K562 (cell line): Measurements from ENCODE around the gene FLRT1. TPM values are rescaled to one million over a fixed set of nuclear protein-coding genes. Genes with fewer than 3 reads are reported as not detected.

ENCODE experiments used
- ATAC-seq: fragments of 200-7000 bp; cut with Tn5 transposase; 3 replicates; pipeline ENCODE4 v1.9.1; 2020; ENCODE audit warnings: moderate library complexity
- BruUV-seq: library from RNA; stranded (reverse); fragments of 400-500 nt; replicated peaks from 2 replicates; lab custom pipeline; 2021; lab: Mats Ljungman, UMichigan
- CTCF ChIA-PET: fragments of 300-600 bp; formaldehyde crosslinking; extraction: SDS; loops from one replicate; lab custom pipeline; 2021; ENCODE audit warnings: low intra/inter-chr PET ratio; lab: Yijun Ruan, JAX
- POLR2A ChIA-PET: fragments of 300-600, 350-650 bp; sonication (Branson Sonifier 250); formaldehyde crosslinking; extraction: SDS; loops from one replicate; lab custom pipeline; 2021; ENCODE audit warnings: antibody characterized with exemption, inconsistent platforms; lab: Yijun Ruan, JAX
- DNase-seq, 4 experiments: peaks; one replicate each; pipeline versions ENCODE4 v3.0.0 to v3.0.0-alpha.2; 2011 to 2018; ENCODE audit warnings: low spot score in 3 of 4, mixed read lengths in 3 of 4; ENCODE audit errors: extremely low read depth in 1 of 4
- FAIRE-seq: peaks from 2 replicates; lab custom pipeline; 2011; peaks lifted over from hg19 to GRCh38; lab: Jason Lieb, UNC
- H2AFZ ChIP-seq: 2 replicates; pipeline ENCODE4 v1.6.0; 2011; ENCODE audit warnings: low read depth, low read length, control low read depth, inconsistent platforms
- H3K27ac ChIP-seq: fragments of 200-600 bp; 3 replicates; pipeline ENCODE4 v1.8.0; 2011; ENCODE audit warnings: low read depth, mild to moderate bottlenecking, control low read depth, inconsistent platforms, low read length, moderate library complexity, mixed read lengths; ENCODE audit errors: extremely low read depth
- H3K27me3 ChIP-seq, 2 experiments: fragments of 300-600 bp in 1 of 2; 2 replicates in 1 of 2; 3 replicates in 1 of 2; pipeline versions ENCODE4 v1.6.0 to v1.8.0; 2011; ENCODE audit warnings: inconsistent platforms in 2 of 2, low read length in 2 of 2, mild to moderate bottlenecking in 1 of 2, mixed read lengths in 1 of 2, moderate library complexity in 1 of 2; ENCODE audit not compliant: control insufficient read depth in 2 of 2, insufficient read depth in 2 of 2
- H3K36me3 ChIP-seq: fragments of 300-600 bp; 3 replicates; pipeline ENCODE4 v1.8.0; 2011; ENCODE audit warnings: mild to moderate bottlenecking, low read length, inconsistent platforms; ENCODE audit not compliant: control insufficient read depth, insufficient read depth
- H3K4me1 ChIP-seq, 2 experiments: fragments of 200-600 bp in 1 of 2; replicated peaks in 1 of 2; 2 replicates in 1 of 2; 3 replicates in 1 of 2; pipeline versions ENCODE4 v1.5.1 to v1.8.0; 2011; ENCODE audit warnings: inconsistent platforms in 2 of 2, low read length in 2 of 2, mild to moderate bottlenecking in 1 of 2, mixed read lengths in 1 of 2, moderate library complexity in 1 of 2; ENCODE audit not compliant: control insufficient read depth in 2 of 2, insufficient read depth in 2 of 2
- H3K4me2 ChIP-seq: 2 replicates; pipeline ENCODE4 v1.6.1; 2011; ENCODE audit warnings: low read length, control low read depth, inconsistent platforms, mixed read lengths; ENCODE audit not compliant: insufficient read depth
- H3K4me3 ChIP-seq: fragments of 200-600 bp; sonication (generic), shearing (Covaris generic); 2 replicates; pipeline ENCODE4 v1.5.1; 2016; ENCODE audit warnings: control low read depth, inconsistent platforms
- H3K79me2 ChIP-seq: fragments of 200-600 bp; 3 replicates; pipeline ENCODE4 v1.8.0; 2011; ENCODE audit warnings: low read length, inconsistent platforms; ENCODE audit not compliant: control insufficient read depth, insufficient read depth
- H3K9ac ChIP-seq, 2 experiments: 2 replicates each; pipeline versions ENCODE4 v1.6.0 to v1.6.1; 2011; ENCODE audit warnings: low read depth in 2 of 2, low read length in 2 of 2, control low read depth in 1 of 2, inconsistent platforms in 1 of 2, mild to moderate bottlenecking in 1 of 2, mixed read lengths in 1 of 2; ENCODE audit not compliant: insufficient read depth in 1 of 2
- H3K9me1 ChIP-seq: one replicate; pipeline ENCODE4 v1.6.0; 2011; ENCODE audit warnings: inconsistent platforms, mild to moderate bottlenecking, low read length, moderate library complexity; ENCODE audit not compliant: control insufficient read depth, insufficient read depth
- H3K9me3 ChIP-seq: replicated peaks from 2 replicates; pipeline ENCODE4 v1.5.1; 2011; ENCODE audit warnings: low read depth, low read length, inconsistent platforms; ENCODE audit not compliant: control insufficient read depth, insufficient read depth
- H4K20me1 ChIP-seq: replicated peaks from 2 replicates; pipeline ENCODE4 v1.6.1; 2011; ENCODE audit warnings: low read length, inconsistent platforms, mixed read lengths; ENCODE audit not compliant: control insufficient read depth, insufficient read depth
- ATF3 ChIP-seq, 2 experiments: fragments of 450-650 bp in 1 of 2; sonication (generic) in 1 of 2; formaldehyde crosslinking in 1 of 2; IDR thresholded peaks in 1 of 2; conservative IDR thresholded peaks in 1 of 2; 2 replicates each; pipeline versions ENCODE4 v1.6.1 to v1.8.1; 2016 to 2023; ENCODE audit warnings: mild to moderate bottlenecking in 2 of 2, moderate library complexity in 2 of 2, inconsistent platforms in 1 of 2, missing genetic modification reagents in 1 of 2
- SAP30 ChIP-seq: fragments of 200-600 bp; sonication (generic); IDR thresholded peaks from 2 replicates; pipeline ENCODE4 v1.6.1; 2012; ENCODE audit warnings: borderline replicate concordance, low read depth, mild to moderate bottlenecking, moderate library complexity, low read length, control low read depth, inconsistent platforms; ENCODE audit not compliant: insufficient read depth, poor library complexity, severe bottlenecking
- TAF9B ChIP-seq: fragments of 450-650 bp; IDR thresholded peaks from 2 replicates; pipeline ENCODE4 v1.6.1; 2018; ENCODE audit warnings: mild to moderate bottlenecking; ENCODE audit not compliant: partially characterized antibody
- ZNF280A ChIP-seq: fragments of 450-650 bp; IDR thresholded peaks from 2 replicates; pipeline ENCODE4 v1.6.1; 2018; ENCODE audit warnings: mild to moderate bottlenecking, low read depth; ENCODE audit not compliant: partially characterized antibody
- ZNF79 ChIP-seq: fragments of 250-450 bp; sonication (Bioruptor Pico); IDR thresholded peaks from 2 replicates; pipeline ENCODE4 v1.4.0; 2020; ENCODE audit warnings: low read depth, mild to moderate bottlenecking, moderate library complexity
- WGBS: fragments of 100-300 bp; shearing (Covaris generic); methylation state at CpG from one replicate; pipeline ENCODE4 v1.1.6; 2016; ENCODE audit warnings: low coverage, mixed read lengths; ENCODE audit not compliant: insufficient coverage; ENCODE audit errors: missing lambda C conversion rate; 5-methylcytosine and 5-hydroxymethylcytosine counted together
- in situ Hi-C: fragments of 300-500 bp; cut with MboI; formaldehyde crosslinking; loops from 4 replicates; pipeline ENCODE4 v1.15.0; 2018; ENCODE audit warnings: inconsistent platforms, mixed read lengths
- intact Hi-C: fragments of 100-400 bp; cut with micrococcal nuclease; formaldehyde crosslinking; loops from 2 replicates; pipeline ENCODE4 v1.14.2; 2022
- polyA plus RNA-seq, 8 experiments: library from polyadenylated mRNA; depleted of rRNA in 4 of 8; stranded (reverse) in 5 of 8; unstranded in 3 of 8; fragments of >200 nt; fragmentation: Nextera tagmentation in 2 of 8; fragmentation: Illumina TruSeq in 1 of 8; extraction: Ambion mirVana in 2 of 8; extraction: Trizol in 1 of 8; gene quantifications; 2 replicates each; pipeline versions ENCODE4 v1.2.1 to v1.2.3, GENCODE V29; 2011 to 2014; ENCODE audit warnings: inconsistent platforms in 1 of 8, missing spikeins in 1 of 8
- total RNA-seq, 7 experiments: library from RNA; depleted of rRNA in 6 of 7; stranded (reverse); fragments of >200 nt in 6 of 7; fragmentation: Illumina TruSeq in 2 of 7; extraction: Trizol in 2 of 7; gene quantifications; 2 replicates each; pipeline versions ENCODE4 v1.2.1 to v1.2.3, GENCODE V29; 2011 to 2021; ENCODE audit warnings: low replicate concordance in 1 of 7

Gene FLRT1
- total and polyA plus RNA-seq, 9 of the 15 experiments (the other 6 are each of a cell fraction or from before 2014, with no cell fraction given) = not detected

GRCh38 chr11:64073542-64073941 lies 37.8 kb downstream of the FLRT1 start:
- H3K4me3 ChIP-seq = no peak overlapping the region
- H3K27ac ChIP-seq = no peak overlapping the region
- in situ Hi-C loops = no loop called here
- no peak for DNase-seq
- peaks cover 33% of the 10 kb centered on the region for H4K20me1 ChIP-seq
- CTCF ChIA-PET = no interaction called here
- TF ChIP-seq SAP30 (no peak), ATF3 (IDR thresholded peaks at IDR 0.05) (no peak), ATF3 (CRISPR knock-in tag; conservative IDR thresholded peaks at IDR 0.05) (no peak), ZNF280A (no peak), ZNF79 (CRISPR knock-in tag) (no peak), TAF9B (no peak)
- TF ChIP-seq, all 486 proteins: peak for 0
- H2AFZ ChIP-seq = no peak overlapping the region
- H3K9ac ChIP-seq = peak overlapping the region in 1 of 2 experiments; percentile 60; a peak in 2 of 4 replicates
- peaks cover 6 to 42% of the 10 kb centered on the region in 2 experiments; a peak in 4 of 5 replicates for H3K4me1 ChIP-seq
- H3K4me2 ChIP-seq = no peak overlapping the region
- FAIRE-seq = no peak
- BruUV-seq = no TSS peak
- H3K9me3 ChIP-seq = no peaks in the 10 kb centered on the region
- H3K36me3 ChIP-seq = no peaks in the 10 kb centered on the region
- H3K79me2 ChIP-seq = no peaks in the 10 kb centered on the region
- POLR2A ChIA-PET = interaction anchor here (0.6 to 0.7 kb wide), 2 partner anchors 11 kb away, joined by 3 read pairs; no protein-coding TSS in a partner anchor
- H3K27me3 ChIP-seq = no peaks in the 10 kb centered on the region
- intact Hi-C loops = no loop called here
- no peaks in the 10 kb centered on the region for H3K9me1 ChIP-seq
- no peak for ATAC-seq
- 78% methylated on average over 8 of the region's 13 CpGs for WGBS
